ENCODE results near the gene SYTL5.

- TF ChIP-seq CTCF (IDR thresholded peaks at IDR 0.05) (no peak), POLR2A (IDR thresholded peaks at IDR 0.05) (no peak)
Observed at GRCh38 chrX:37959212-37960021, 46.9 kb upstream of the SYTL5 start.
